ENCODE data around the gene NUMBL. TPM values are rescaled to one million over a fixed set of nuclear protein-coding genes. Genes with fewer than 3 reads are reported as not detected.
"Not testable (repeated sequence)": the region's sequence is repeated elsewhere in the genome, so short reads cannot be mapped to it uniquely, and the experiment has no call there.

Gene NUMBL
- total RNA-seq, 1 experiment from 2014 or later: 38.4 TPM

GRCh38 chr19:40659116-40659515, 31.3 kb downstream of the NUMBL start:
- intact Hi-C loops (cut with micrococcal nuclease; ENCODE audit: unreplicated experiment): no loop called here
- Histone ChIP-seq H3K4me3 (ENCODE audit: low read depth, low read length, poor library complexity, severe bottlenecking) (no peak overlapping the region), H3K9me3 (ENCODE audit: low read depth, low read length, poor library complexity, severe bottlenecking) (no peaks in the 10 kb centered on the region), H3K4me1 (ENCODE audit: insufficient read depth, low read length, poor library complexity, severe bottlenecking) (peaks cover 3% of the 10 kb centered on the region), H3K27me3 (replicated peaks; ENCODE audit: insufficient read depth, low read depth, low read length, poor library complexity) (no peaks in the 10 kb centered on the region), H3K27ac (ENCODE audit: low read depth, low read length, poor library complexity, severe bottlenecking) (no peak overlapping the region), H3K36me3 (ENCODE audit: insufficient read depth, low read length, poor library complexity, severe bottlenecking) (no peaks in the 10 kb centered on the region)
- POLR2A ChIA-PET (ENCODE audit: low non-redundant PET): no interaction called here
- BruUV-seq (replicated peaks): no TSS peak
- no peak for DNase-seq (ENCODE audit: low spot score)
- TF ChIP-seq EZH2 (IDR thresholded peaks at IDR 0.05; ENCODE audit: borderline replicate concordance, low read depth, low read length, poor library complexity, severe bottlenecking): no peak
- no peak for TF ChIP-seq CTCF (conservative IDR thresholded peaks at IDR 0.05; ENCODE audit: low read depth, low read length)
- CTCF ChIA-PET: interaction anchor here (0.6 kb wide), 1 partner anchor 486 kb away, joined by 14 read pairs; no protein-coding TSS in a partner anchor

GRCh38 chr19:40658031-40658430, 32.4 kb downstream of the NUMBL start:
- intact Hi-C loops (cut with micrococcal nuclease; ENCODE audit: unreplicated experiment): no loop called here
- no peak overlapping the region for H3K4me3 ChIP-seq (ENCODE audit: low read depth, low read length, poor library complexity, severe bottlenecking)
- no peak overlapping the region for H3K27ac ChIP-seq (ENCODE audit: low read depth, low read length, poor library complexity, severe bottlenecking)
- ChIA-PET CTCF (no interaction called here), POLR2A (ENCODE audit: low non-redundant PET) (no interaction called here)
- H3K4me1 ChIP-seq (ENCODE audit: insufficient read depth, low read length, poor library complexity, severe bottlenecking): no peaks in the 10 kb centered on the region
- no peaks in the 10 kb centered on the region for H3K36me3 ChIP-seq (ENCODE audit: insufficient read depth, low read length, poor library complexity, severe bottlenecking)
- no peak for DNase-seq (ENCODE audit: low spot score)
- H3K27me3 ChIP-seq (replicated peaks; ENCODE audit: insufficient read depth, low read depth, low read length, poor library complexity): no peaks in the 10 kb centered on the region
- no peak for TF ChIP-seq EZH2 (IDR thresholded peaks at IDR 0.05; ENCODE audit: borderline replicate concordance, low read depth, low read length, poor library complexity, severe bottlenecking)
- no peak for TF ChIP-seq CTCF (conservative IDR thresholded peaks at IDR 0.05; ENCODE audit: low read depth, low read length)
- BruUV-seq (replicated peaks): no TSS peak
- no peaks in the 10 kb centered on the region for H3K9me3 ChIP-seq (ENCODE audit: low read depth, low read length, poor library complexity, severe bottlenecking)

- CTCF ChIA-PET; H3K36me3 ChIP-seq (ENCODE audit: insufficient read depth, low read length, poor library complexity, severe bottlenecking); H3K27me3 ChIP-seq (replicated peaks; ENCODE audit: insufficient read depth, low read depth, low read length, poor library complexity); BruUV-seq (replicated peaks); H3K4me3 ChIP-seq (ENCODE audit: low read depth, low read length, poor library complexity, severe bottlenecking); H3K4me1 ChIP-seq (ENCODE audit: insufficient read depth, low read length, poor library complexity, severe bottlenecking); H3K9me3 ChIP-seq (ENCODE audit: low read depth, low read length, poor library complexity, severe bottlenecking); H3K27ac ChIP-seq (ENCODE audit: low read depth, low read length, poor library complexity, severe bottlenecking); POLR2A ChIA-PET (ENCODE audit: low non-redundant PET); intact Hi-C loops (cut with micrococcal nuclease; ENCODE audit: unreplicated experiment): not testable (repeated sequence)
- peak; percentile 30 for DNase-seq (ENCODE audit: low spot score)
These were observed 34.8 kb downstream of the NUMBL start for GRCh38 chr19:40655684-40656083.

- H3K9me3 ChIP-seq (ENCODE audit: low read depth, low read length, poor library complexity, severe bottlenecking); BruUV-seq (replicated peaks); intact Hi-C loops (cut with micrococcal nuclease; ENCODE audit: unreplicated experiment); H3K4me3 ChIP-seq (ENCODE audit: low read depth, low read length, poor library complexity, severe bottlenecking); CTCF ChIA-PET; H3K27ac ChIP-seq (ENCODE audit: low read depth, low read length, poor library complexity, severe bottlenecking); DNase-seq (ENCODE audit: low spot score); POLR2A ChIA-PET (ENCODE audit: low non-redundant PET); H3K4me1 ChIP-seq (ENCODE audit: insufficient read depth, low read length, poor library complexity, severe bottlenecking); H3K27me3 ChIP-seq (replicated peaks; ENCODE audit: insufficient read depth, low read depth, low read length, poor library complexity); H3K36me3 ChIP-seq (ENCODE audit: insufficient read depth, low read length, poor library complexity, severe bottlenecking): not testable (repeated sequence)
These were observed 38.1 kb downstream of the NUMBL start for GRCh38 chr19:40652303-40652702.
